Activated CD4-positive, alpha-beta T cell treated with anti-CD3 and anti-CD28 coated beads, Interleukin-2, Interleukin-4, amounts not matched to agents 100 ng/mL and 50 ng/mL, durations not matched to agents 16 hours and 8 hours (primary cell): Measurements from ENCODE around the gene IGSF9B.

ENCODE experiments used
- DNase-seq: peaks from one replicate; pipeline ENCODE4 v3.0.0-alpha.2; 2020; ENCODE audit warnings: low spot score

IGSF9B gene

DNA sequence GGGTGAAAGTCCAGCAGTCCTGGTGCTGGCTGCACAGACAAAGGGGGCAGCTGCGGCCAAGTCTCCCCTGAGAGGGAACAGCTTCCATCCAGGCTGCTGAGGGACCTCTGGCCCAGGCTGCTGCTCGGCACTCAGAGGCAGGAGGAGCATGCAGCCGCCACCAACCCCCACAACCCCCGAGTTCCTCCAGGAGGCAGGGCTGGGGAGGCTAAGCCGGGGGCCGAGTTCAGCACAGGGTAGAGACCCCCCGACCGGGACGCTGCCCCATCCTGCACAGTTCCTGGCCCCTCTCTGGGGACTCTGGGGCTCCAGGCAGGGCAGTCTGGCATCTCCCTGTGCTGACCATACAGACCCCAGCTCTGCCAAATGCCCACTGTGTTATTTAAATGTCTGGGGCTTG is 20.2 kb downstream of the IGSF9B start:
- DNase-seq: no peak

DNA sequence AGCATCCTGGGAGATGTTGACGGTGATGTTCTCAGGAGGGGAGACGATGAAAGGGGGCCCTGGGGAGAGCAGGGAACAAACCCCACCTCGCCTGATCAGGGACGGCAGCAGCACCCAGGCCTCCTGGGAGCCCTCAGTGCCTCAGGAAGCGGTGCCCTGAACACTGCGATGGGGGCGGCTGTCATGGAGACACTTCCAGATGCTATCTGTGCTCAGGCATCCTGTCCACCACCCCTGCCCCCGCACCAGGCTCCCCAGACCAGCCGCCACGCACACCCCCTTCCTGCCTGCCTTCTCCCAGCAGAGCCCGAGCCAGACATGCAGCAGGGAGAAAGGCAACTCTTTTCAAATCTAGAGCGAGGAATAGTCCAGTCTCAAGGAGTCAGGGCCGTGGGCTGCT is 20.6 kb downstream of the IGSF9B start:
- DNase-seq: no peak

- DNase-seq: no peak
These were observed 21.2 kb downstream of the IGSF9B start for GRCh38 chr11:133935551-133935910.

DNA sequence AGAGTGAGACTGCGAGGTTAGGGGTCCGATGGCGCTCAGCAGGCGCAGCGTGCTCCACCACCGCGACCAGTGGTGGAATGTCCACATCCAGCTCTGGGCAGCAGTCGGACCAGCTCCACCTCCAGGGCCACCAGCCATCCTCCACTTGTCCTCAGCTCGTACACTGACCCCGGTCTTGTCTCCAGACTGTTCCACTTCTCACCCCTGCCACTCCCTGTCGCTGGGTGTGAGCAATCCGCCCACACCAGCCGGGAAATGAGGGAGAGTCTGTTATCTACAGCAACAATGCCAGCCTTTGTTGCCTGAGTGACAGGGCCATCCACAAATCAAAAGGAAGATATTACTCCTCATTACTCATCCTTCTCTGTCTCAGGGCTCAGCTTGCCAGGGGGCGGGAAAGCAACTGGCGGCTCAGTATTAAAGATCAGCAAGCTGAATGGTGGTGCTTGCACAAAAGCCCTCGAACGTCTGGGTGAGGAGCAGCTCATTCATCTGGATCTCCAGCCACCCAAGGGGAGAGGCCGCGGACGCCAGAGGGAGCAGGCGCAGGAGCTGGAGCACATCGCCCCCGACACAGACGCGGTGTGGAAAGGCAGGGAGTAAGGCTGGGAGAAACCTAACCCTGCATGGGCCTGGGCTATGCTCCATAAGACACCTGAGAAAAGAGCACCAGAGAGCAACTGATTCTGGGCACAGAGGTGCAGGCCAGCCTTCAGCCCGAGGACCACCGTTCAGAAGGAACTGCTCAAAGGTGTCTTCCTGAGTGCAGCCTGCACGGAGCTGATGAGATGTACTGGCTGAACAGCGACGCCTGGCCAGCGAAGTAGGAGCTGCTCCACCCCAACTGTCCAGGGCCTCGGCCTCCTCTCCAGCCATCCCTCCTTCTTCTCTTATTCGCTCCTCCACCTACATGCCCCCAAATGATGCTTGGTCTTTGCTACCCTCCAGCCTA is 21.9 kb downstream of the IGSF9B start:
- no peak for DNase-seq

DNA sequence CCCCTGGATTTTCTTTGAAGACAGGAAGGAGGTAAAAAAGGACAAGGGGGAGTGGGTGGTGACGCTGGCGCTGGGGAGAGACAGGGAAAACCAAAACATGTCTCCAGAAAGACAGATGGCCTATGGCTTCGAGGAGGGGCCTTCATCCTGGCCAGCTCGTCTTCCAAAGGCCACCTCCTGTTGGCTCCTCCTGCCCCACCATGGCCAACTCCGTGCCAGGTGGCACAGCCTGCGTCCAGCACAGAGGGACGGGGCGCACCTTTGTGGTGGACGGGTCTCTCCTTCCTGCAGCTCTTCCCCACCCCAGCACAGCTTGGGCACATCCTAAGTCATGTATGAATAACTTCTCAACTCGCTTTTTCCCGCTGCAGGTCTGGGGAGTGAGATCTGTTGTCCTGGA is 22.7 kb downstream of the IGSF9B start:
- DNase-seq: no peak

GRCh38 chr11:133931449-133932060 is 25.2 kb downstream of the IGSF9B start:
- DNase-seq: no peak

DNA sequence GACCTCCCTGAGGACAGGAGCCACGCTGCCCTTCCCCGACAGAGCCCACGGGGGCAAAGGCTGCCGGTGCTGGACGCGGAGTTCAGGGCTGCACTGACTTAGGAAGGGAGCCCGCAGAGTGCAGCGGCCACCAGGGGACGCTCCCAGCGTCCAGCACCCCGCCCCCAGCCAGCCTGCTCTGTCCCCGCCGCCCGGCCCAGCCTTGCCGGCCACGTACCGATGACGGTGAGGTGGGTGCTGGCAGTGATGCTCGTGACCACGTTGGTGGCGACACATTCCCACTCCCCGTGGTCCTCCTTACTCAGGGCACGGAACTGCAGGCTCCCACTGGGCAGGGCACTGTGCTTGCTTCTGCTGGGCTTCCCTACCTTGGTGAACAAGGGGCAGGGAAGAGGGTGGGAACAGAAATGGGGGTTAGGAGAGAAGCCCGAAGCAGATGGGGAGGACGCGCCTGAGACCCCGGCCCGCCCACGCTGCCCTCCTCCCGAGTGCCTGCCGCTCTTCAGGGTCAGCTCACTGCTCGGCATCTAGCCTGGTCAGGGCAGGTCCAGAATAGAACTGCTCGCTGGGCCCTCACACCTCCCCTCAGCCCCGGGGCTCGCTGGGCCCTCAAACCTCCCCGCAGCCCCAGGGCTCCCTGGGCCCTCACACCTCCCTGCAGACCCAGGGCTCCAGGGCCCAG is 25.9 kb downstream of the IGSF9B start:
- DNase-seq: no peak

DNA sequence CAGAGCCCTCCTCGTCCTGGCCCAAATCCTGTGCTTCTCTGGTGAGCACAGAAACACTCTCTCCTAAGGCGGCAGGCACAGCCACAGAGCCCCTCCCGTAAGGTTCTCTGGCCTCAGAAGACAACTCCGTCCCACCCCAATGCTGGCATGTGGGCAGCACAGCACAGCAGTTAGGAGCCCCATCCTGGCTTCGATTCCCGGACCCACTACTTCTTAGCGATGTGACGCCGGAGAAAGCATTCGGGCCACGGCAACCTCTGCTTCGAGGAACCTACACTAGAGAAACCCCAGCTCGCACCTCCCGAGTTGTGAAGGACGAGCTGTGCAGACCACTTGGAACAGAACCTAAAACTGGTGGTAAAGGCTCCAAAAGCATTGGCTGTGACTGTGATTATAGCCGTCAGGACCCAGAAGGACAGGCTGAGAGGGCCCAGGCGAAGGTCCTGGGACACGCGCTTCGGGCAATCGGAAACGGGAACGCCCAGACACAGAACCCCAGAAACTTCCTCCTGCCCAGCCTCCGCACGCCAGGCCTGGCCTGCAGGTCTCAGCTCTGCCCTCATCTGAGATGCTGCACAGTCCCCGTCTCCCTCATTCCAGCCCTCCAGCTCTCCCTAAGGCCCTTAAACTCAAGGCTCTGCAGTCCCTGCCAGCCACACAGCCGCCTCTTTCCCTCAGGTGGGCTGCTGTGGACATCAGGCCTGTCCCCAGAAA is 26.6 kb downstream of the IGSF9B start:
- DNase-seq: no peak

- DNase-seq: peak; percentile 21
These were observed 27.2 kb downstream of the IGSF9B start for GRCh38 chr11:133929401-133930052.

- DNase-seq: peak; percentile 92
These were observed 28.1 kb downstream of the IGSF9B start for GRCh38 chr11:133928628-133929059.

- DNase-seq: peak; percentile 69
These were observed 28.8 kb downstream of the IGSF9B start for GRCh38 chr11:133927690-133928627.

DNA sequence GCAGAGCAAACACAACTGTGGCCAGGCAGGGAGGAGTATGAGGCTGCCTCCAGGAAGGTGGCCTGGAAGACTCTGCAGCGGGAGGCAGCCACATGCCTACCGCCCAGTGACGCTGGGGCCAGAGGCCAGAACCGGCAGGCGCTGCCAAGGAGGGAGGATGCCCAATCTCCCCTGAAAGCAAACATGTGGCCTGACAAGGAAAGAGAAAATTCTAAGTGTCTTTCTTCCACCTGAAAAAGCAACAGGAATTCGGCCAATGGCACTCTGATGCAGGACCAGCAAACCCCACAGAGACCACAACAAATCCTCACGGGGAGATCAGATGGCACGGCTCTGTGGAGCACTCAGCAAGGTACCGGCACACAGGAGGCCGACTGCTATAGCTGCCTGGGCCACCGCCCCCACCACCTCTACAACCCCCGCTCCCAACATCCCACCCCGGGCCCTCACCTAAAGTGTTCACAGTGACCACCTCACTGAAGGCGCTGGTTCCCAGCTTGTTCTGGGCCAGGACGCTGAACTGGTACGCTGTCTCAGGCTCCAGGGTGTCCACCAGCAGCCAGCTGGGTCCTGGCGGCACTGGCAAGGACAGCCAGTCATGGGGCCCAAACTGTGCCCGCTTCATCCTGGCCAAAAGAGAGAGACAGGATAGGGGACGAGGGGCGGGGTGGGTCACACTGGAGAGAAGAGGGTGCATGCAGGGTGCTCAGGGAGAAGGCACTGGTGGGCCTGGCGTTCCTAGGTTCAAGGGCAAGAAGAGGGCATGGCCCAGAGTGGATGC is 30.1 kb downstream of the IGSF9B start:
- DNase-seq: no peak

DNA sequence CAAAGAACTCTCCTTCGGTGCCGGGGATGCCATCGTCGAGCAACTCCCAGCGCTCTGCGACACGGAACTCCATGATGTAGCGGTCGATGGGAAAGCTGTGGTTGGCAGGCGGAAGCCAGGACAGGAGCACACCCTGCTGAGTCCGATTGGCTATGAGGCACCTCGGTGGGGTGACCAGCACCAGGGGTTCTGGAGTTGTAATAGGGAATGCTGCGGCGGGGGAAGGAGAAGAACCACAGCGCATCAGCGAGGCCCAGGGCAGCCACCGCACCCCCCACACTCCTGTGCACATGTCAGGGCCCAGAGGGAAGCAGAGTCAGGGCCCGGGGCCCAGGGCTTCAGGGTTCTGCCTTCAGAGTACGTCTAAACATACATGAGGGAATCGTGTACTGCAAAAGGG is 31.0 kb downstream of the IGSF9B start:
- DNase-seq: no peak

- DNase-seq: no peak
These were observed 32.1 kb downstream of the IGSF9B start for GRCh38 chr11:133924661-133925060.

- no peak for DNase-seq
These were observed 34.5 kb downstream of the IGSF9B start for GRCh38 chr11:133922078-133922870.

- DNase-seq: no peak
These were observed 35.3 kb downstream of the IGSF9B start for GRCh38 chr11:133921513-133921912.

GRCh38 chr11:133921026-133921425 is 35.7 kb downstream of the IGSF9B start:
- no peak for DNase-seq

DNA sequence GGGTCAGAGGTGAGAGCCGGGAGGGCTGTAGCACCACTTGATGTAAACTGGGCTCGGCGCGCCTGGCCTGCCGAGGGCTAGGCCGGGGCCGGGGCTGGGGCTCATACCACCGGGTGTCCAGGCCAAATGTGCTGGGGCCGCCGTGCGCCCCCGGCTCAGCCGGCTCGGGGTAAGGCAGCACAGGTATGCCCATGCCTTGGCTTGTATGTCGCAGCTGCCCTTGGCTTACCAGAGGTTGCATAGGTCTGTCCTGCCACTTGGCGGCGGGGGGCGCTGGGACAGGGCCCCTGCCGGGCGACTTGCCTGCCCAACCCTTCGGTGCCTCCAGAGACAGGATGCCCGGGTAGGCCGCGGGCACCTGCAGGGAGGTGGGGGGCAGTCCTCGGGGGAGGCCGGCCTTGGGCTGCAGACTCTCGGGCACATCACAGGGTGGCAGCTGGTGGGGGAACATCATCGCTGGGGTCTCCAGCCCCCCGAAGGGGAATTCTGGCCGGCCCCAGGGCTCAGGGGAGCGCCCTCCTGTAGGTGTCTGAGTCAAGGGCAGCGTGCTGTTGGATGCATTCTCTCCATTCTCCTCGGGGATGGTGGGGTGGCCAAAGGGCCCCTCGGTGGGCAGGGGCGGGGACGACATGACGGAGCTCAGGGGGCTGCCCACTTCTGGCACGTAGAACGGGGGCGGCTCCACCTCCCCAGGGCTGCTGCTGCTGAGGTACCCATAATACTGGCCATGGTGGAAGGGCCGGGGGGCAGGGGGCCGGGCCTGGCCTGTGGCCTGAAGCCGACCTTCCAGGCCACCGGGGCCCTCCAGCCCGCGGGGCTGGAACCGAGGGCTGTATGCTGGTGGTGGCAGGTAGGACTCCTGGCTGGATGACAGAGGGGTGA is 36.4 kb downstream of the IGSF9B start:
- no peak for DNase-seq
